DOHH2 (cell line): ENCODE measurements around the gene DPP6.

Experiments
- EZH2phosphoT487 ChIP-seq: fragments of 200-600 bp; sonication (generic); IDR thresholded peaks from 2 replicates; pipeline ENCODE4 v1.6.1; 2017; ENCODE audit warnings: borderline replicate concordance, mild to moderate bottlenecking, antibody characterized with exemption, low read length, moderate library complexity, mixed read lengths
- TF ChIP-seq, protein P1 (sequence below): fragments of 200-600 bp; sonication (generic); IDR thresholded peaks from one replicate; pipeline ENCODE4 v1.5.1; 2014; ENCODE audit warnings: antibody characterized with exemption, mild to moderate bottlenecking, low read depth, low read length; ENCODE audit not compliant: poor library complexity, severe bottlenecking

DNA sequence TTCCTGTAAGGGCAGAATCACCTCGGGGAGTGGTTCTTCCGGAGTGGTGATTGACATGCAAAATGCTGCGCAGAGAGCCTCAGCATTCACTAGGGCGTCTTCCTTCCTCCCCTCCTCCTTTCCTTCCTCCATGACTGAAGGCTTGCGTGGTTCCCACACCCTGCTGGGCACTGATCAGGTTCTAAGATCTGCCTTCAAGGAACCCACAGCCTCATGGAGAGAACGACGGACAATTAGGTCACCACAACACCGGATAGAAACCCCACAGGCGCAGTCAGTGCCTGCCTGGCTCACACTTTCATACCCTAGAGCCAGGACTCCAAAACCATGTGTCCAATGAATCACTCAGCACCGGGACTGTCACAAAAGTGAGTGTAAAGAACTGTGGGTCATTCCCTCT lies 131.3 kb downstream of the DPP6 start:
- TF ChIP-seq, protein P1, sequence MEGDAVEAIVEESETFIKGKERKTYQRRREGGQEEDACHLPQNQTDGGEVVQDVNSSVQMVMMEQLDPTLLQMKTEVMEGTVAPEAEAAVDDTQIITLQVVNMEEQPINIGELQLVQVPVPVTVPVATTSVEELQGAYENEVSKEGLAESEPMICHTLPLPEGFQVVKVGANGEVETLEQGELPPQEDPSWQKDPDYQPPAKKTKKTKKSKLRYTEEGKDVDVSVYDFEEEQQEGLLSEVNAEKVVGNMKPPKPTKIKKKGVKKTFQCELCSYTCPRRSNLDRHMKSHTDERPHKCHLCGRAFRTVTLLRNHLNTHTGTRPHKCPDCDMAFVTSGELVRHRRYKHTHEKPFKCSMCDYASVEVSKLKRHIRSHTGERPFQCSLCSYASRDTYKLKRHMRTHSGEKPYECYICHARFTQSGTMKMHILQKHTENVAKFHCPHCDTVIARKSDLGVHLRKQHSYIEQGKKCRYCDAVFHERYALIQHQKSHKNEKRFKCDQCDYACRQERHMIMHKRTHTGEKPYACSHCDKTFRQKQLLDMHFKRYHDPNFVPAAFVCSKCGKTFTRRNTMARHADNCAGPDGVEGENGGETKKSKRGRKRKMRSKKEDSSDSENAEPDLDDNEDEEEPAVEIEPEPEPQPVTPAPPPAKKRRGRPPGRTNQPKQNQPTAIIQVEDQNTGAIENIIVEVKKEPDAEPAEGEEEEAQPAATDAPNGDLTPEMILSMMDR = no peak
- TF ChIP-seq EZH2phosphoT487 = no peak
